HEK293T (cell line): Measurements from ENCODE around the gene MSH3.

Experiments used
- ARNT ChIP-seq: fragments of 450-650 bp; IDR thresholded peaks from 2 replicates; pipeline ENCODE4 v1.6.1; 2017; ENCODE audit warnings: mild to moderate bottlenecking
- BHLHE40 ChIP-seq: fragments of 450-650 bp; IDR thresholded peaks from 2 replicates; pipeline ENCODE4 v1.6.1; 2016; ENCODE audit warnings: mild to moderate bottlenecking, moderate library complexity, borderline replicate concordance
- ELF4 ChIP-seq: fragments of 450-650 bp; IDR thresholded peaks from 2 replicates; pipeline ENCODE4 v1.6.1; 2017; ENCODE audit warnings: antibody characterized with exemption
- FOXA1 ChIP-seq: fragments of 450-650 bp; IDR thresholded peaks from 2 replicates; pipeline ENCODE4 v1.6.1; 2016; ENCODE audit warnings: mild to moderate bottlenecking
- FOXK2 ChIP-seq: fragments of 450-650 bp; IDR thresholded peaks from 2 replicates; pipeline ENCODE4 v1.6.1; 2016; ENCODE audit warnings: mild to moderate bottlenecking
- FOXM1 ChIP-seq: fragments of 450-650 bp; IDR thresholded peaks from 2 replicates; pipeline ENCODE4 v1.6.1; 2017; ENCODE audit warnings: mild to moderate bottlenecking, borderline replicate concordance
- HDGF ChIP-seq: fragments of 450-650 bp; IDR thresholded peaks from 2 replicates; pipeline ENCODE4 v1.6.1; 2017; ENCODE audit warnings: antibody characterized with exemption, borderline replicate concordance
- NFRKB ChIP-seq: fragments of 450-650 bp; IDR thresholded peaks from 2 replicates; pipeline ENCODE4 v1.6.1; 2016; ENCODE audit warnings: mild to moderate bottlenecking, moderate library complexity
- SP1 ChIP-seq: fragments of 450-650 bp; IDR thresholded peaks from 2 replicates; pipeline ENCODE4 v1.6.1; 2017
- SUZ12 ChIP-seq: fragments of 450-650 bp; IDR thresholded peaks from 2 replicates; pipeline ENCODE4 v1.6.1; 2016; ENCODE audit warnings: mild to moderate bottlenecking

GRCh38 chr5:80697100-80697499, 42.6 kb downstream of the MSH3 start:
- TF ChIP-seq FOXK2 (no peak), FOXM1 (no peak), ARNT (no peak), SP1 (no peak), BHLHE40 (no peak), HDGF (no peak), NFRKB (no peak), ELF4 (no peak), FOXA1 (no peak), SUZ12 (no peak)
